GM19328 (cell line): Measurements from ENCODE around the gene CNPY1.

Experiments used
- ATAC-seq: cut with Tn5 transposase; IDR thresholded peaks from one replicate; pipeline ENCODE4 v1.9.1; 2021; ENCODE audit warnings: mild to moderate bottlenecking, moderate library complexity; ENCODE audit not compliant: unreplicated experiment

CNPY1 gene

GRCh38 chr7:155469311-155470185, 76.8 kb downstream of the CNPY1 start:
- no peak for ATAC-seq

GRCh38 chr7:155468785-155469148, 77.6 kb downstream of the CNPY1 start:
- no peak for ATAC-seq

- ATAC-seq = no peak
These were observed 78.2 kb downstream of the CNPY1 start for GRCh38 chr7:155467846-155468784.

- no peak for ATAC-seq
These were observed 79.3 kb downstream of the CNPY1 start for GRCh38 chr7:155466814-155467733.

GRCh38 chr7:155466142-155466813, 80.1 kb downstream of the CNPY1 start:
- no peak for ATAC-seq

- no peak for ATAC-seq
These were observed 80.6 kb downstream of the CNPY1 start for GRCh38 chr7:155465761-155466141.

GRCh38 chr7:155464948-155465739, 81.2 kb downstream of the CNPY1 start:
- no peak for ATAC-seq

- ATAC-seq = no peak
These were observed 82.2 kb downstream of the CNPY1 start for GRCh38 chr7:155464183-155464582.

- ATAC-seq = no peak
These were observed 83.1 kb downstream of the CNPY1 start for GRCh38 chr7:155463114-155463811.

- ATAC-seq = no peak
These were observed 84.1 kb downstream of the CNPY1 start for GRCh38 chr7:155462163-155462735.

GRCh38 chr7:155461631-155462030, 84.7 kb downstream of the CNPY1 start:
- ATAC-seq = no peak

- ATAC-seq = no peak
These were observed 85.3 kb downstream of the CNPY1 start for GRCh38 chr7:155460926-155461613.

- no peak for ATAC-seq
These were observed 86.5 kb downstream of the CNPY1 start for GRCh38 chr7:155459700-155460461.

- no peak for ATAC-seq
These were observed 87.3 kb downstream of the CNPY1 start for GRCh38 chr7:155458878-155459699.

- ATAC-seq = no peak
These were observed 88.1 kb downstream of the CNPY1 start, which contains the start of gene EN2 for GRCh38 chr7:155458111-155458877. EN2 (plus strand) TSS chr7:155458129; CDS start chr7:155458378, 249 bp downstream.
